SK-N-MC (cell line): ENCODE measurements around the gene BICDL1.

Experiments
- EZH2 ChIP-seq: fragments of 200-600 bp; sonication (generic); IDR thresholded peaks from one replicate; pipeline ENCODE4 v1.6.1; 2017; ENCODE audit warnings: antibody characterized with exemption
- POLR2AphosphoS5 ChIP-seq: IDR thresholded peaks from 2 replicates; pipeline ENCODE4 v1.6.1; 2012; ENCODE audit warnings: mild to moderate bottlenecking, low read depth, low read length, borderline replicate concordance

DNA sequence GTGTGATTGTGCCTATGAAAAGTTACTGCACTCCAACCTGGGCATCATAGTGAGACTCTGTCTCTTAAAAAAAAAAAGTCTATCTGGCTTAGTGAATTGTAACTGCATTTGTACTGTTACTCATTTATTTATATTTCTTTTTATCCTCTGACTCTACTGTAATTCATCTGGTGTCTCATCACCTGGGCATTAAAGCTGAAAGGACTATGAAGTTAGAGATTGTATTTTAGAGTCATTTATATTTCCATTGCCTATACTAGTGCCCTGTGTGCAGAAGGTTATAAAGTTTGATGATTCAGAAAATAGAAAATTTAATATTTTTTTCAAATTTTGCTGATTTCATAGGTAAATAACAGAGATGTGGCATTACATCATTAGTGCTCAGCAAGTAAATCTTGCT lies 30.2 kb downstream of the BICDL1 start:
- TF ChIP-seq EZH2 (no peak), POLR2AphosphoS5 (no peak)
